Measurements from ENCODE around the gene PDE6D.
"Not testable (repeated sequence)": the region's sequence is repeated elsewhere in the genome, so short reads cannot be mapped to it uniquely, and the experiment has no call there.

Gene PDE6D

GRCh38 chr2:231720987-231721966, 59.8 kb downstream of the PDE6D start:
- DNase-seq (ENCODE audit: low read depth in 2 of 3, low spot score in 1 of 3), result no peak

DNA sequence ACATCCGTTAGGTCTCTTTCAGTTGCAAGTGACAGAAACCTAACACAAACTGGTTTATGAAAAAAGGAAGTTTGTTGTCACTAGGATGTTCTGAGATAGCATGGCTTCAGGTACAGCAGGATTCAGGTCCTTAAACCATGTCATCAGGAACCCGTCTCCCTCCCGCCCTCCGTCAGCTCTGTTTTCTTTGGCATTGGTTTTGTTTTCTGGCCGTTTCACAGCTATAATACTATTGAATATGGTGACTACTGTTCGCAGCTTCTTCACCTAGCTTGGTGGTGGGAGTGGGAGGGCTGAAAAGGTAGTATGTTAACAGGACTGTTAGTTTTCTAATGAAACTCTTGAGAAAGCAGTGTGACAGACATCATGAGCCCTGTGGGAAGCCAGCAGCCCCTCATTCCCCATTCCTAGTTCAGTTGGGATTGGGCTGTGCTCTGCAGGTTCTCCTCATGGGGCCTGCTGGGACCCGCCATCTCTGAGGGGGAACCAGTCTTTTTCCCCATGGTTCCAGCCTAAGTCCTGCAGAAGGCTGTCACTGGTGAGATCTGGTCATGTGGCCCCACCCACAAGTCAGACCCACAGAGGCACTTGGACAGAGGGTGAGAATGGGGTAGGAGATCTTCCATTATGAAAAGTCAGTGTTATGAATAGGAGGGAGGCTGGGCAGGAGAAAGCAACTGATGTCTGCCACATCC, 60.6 kb downstream of the PDE6D start:
- DNase-seq (ENCODE audit: low read depth in 2 of 3, low spot score in 1 of 3), result no peak

DNA sequence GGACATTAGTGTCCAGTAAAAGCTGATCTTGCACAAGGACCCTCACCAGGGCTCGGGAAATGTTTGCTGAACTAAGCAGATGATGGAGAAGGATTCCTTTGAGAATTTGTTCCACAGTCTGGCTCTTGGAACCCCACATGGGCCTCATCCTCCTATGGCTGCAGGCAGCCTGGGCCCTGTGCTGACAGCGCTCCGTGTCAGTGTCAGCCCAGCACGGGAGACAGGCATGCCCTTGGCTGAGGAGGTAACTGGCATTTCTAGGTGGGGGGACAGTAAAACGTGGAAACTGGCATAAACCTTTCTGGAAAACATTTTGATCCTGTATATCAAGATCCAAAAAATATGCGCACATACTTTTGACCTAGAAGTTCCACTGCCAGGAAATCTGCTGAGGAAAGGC, 62.3 kb downstream of the PDE6D start:
- DNase-seq (ENCODE audit: low read depth in 2 of 3, low spot score in 1 of 3), result no peak

GRCh38 chr2:231717281-231718171, 63.6 kb downstream of the PDE6D start:
- peak in 2 of 3 donors; percentile 8 to 18 for DNase-seq (ENCODE audit: low read depth in 2 of 3, low spot score in 1 of 3)

- DNase-seq (ENCODE audit: low read depth in 2 of 3, low spot score in 1 of 3), result no peak
Observed at GRCh38 chr2:231716666-231717280, 64.3 kb downstream of the PDE6D start.

DNA sequence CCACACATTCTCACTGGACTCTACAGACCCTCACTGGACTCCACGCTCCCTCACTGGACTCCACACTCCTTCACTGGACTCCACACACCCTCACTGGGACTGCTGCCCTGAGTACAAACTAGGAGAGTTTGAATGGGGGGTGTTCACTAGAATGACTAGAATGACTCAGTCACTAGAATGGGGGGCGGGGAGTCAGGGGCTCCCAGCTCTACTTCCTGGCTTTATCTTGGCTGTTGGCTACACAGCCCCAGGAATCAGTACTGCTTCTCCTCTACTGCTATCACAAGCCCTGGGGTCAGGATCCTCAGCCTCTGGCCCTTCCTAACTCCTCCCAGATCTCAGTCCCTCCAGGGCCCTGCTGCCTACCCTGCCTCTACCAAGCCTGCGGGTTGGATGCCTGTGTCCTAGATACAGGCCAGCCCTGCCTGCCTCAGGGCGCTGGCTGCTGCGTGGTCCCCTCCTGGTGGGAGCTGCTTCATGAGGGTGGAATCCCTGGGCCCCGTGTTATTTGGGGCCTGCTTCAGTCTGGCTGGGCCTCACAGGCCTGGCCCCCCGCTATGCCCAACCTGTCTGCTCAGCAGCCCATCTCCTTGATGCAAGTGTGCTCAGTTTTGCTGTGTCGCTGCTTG, 65.0 kb downstream of the PDE6D start:
- DNase-seq (ENCODE audit: low read depth in 2 of 3, low spot score in 1 of 3), result no peak

DNA sequence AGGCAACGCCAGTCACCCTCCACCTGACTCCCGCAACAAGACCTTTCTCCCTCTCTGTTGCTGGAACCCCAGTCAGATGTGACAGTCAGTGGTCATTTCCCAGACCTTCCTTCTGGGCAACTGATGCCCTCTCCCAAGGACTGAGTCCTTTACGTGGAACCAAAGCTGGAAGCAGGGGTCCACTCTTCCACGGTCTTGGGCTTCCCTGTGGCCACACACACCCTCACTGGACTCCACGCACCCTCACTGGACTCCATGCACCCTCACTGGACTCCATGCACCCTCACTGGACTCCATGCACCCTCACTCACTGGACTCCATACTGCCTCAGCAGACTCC, 65.6 kb downstream of the PDE6D start:
- no peak for DNase-seq (ENCODE audit: low read depth in 2 of 3, low spot score in 1 of 3)

DNA sequence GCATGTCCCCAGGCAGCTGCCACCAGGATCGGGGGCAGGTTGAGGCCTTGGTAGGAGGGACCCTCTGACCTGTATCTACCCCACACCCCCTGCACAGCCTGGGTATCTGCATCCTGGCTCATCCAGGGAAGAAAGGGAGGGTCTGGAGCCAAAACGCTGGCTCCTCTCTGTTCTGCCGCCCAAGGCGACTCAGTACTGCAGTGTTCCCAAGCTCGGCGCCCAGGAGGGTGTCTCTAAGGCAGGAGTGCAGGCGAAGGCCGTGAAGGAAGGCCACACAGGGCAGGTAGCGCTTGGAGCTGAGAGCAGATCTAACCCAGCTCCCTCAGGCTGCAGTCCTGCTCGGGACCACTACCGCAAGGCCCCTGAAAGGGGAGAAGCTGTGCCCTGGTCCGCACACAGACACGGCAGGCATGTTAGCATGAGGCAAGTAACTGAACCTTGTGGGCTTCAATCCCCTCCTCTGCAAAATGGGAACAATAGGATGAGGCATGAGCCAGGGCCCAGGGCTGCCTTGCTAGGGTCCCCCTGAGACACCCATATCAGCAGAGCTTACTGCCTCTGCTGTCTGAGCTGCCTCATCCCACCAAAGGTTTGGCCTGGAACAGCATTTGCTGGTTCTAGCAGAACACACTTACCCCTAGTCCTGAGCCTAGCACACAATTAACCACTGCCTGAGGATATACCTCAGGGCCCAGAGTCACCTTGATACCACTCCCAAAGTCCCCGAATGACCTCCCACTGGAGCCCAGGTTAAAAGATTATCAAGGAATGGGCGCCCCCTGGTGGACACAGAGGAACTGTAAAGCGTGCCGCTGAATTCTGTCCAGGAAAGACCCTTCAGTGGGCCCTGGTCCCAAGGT, 66.2 kb downstream of the PDE6D start:
- peak in 2 of 3 donors; percentile 78 to 91 for DNase-seq (ENCODE audit: low read depth in 2 of 3, low spot score in 1 of 3)

DNA sequence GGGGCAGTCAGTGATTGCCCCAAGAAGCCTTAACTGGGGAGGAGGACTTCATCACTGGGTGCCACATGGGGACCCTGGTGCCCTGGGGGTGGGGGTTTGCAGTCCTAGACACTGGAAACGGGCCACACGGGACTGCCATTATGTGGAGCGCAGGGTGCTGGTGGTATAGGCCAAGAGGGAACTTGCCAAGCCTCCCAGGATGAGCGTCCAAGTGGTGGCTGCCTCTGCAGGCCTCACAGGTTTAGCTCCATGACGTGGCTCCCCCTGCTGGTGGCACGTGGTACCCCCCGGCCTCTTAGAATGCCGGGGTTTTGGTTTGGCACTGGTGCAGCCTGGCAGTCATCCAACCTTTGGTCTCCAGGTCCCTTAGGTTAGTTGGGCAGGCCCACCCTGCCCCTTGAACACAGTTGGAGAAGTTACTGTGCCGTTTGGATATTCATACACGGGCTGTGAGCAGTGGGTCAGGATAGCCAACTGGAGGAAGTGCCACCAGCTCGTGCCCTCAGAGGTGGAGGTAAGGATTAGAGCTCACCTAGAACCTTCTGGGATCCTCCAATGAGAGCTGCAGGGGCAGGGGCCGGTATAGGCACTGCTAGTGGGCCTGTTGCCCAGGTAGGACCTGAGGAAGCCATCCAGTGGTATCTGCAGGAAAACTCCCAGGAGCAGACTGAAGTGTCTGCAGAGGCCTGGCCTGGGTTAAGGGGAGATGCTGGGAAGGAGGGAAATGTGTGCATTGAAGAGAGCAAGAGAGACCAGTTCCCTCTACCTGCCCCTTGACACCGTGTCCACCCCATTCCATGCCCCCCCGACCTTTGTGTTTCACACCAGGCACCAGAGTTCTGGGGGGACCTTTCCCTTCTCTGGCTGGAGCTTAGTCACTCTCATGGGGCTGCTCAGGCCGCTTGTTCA, 67.1 kb downstream of the PDE6D start:
- DNase-seq (ENCODE audit: low read depth in 2 of 3, low spot score in 1 of 3), result peak; percentile 88 to 94 (median 90)

GRCh38 chr2:231713406-231713729, 67.7 kb downstream of the PDE6D start:
- DNase-seq (ENCODE audit: low read depth in 2 of 3, low spot score in 1 of 3), result not testable (repeated sequence)

GRCh38 chr2:231712451-231713021, 68.5 kb downstream of the PDE6D start:
- peak in 2 of 3 donors; percentile 18 to 30 for DNase-seq (ENCODE audit: low read depth in 2 of 3, low spot score in 1 of 3)

DNA sequence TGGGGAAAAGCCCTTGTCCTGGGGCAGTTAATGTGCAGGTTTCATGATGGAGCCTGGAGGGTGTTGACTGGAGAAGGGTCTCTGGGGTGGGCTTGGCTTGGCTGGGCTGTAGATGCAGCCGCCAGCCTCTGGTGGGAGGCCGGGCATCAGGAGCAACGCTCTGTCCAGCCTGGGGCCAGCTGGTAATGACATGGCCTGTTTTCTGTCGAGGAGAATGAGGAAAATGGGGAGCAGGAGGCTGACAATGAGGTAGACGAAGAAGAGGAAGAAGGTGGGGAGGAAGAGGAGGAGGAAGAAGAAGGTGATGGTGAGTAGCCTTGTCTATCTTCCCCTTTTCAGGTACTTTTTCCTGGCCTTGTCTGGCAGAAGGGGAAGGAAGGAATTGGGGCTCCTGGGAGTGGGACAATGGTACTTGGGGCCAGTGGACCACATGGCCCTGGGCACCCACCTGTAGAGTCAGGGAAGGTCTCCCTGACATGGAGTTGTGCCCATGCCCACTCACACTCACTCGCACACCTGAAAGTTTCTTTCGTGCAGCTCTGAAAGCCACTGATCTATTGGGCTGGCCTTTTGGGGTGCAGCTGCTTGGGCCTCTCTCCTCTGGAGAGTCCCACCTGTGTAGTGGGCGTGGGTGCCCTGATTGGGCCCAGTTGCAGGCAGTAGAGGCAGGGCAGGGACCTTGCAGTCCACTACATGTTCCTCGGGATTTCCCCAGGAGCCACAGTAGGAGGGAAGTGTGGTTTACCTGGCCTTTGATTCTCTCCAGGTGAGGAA, 69.2 kb downstream of the PDE6D start:
- DNase-seq (ENCODE audit: low read depth in 2 of 3, low spot score in 1 of 3), result no peak

GRCh38 chr2:231710799-231711676, 70.0 kb downstream of the PDE6D start:
- DNase-seq (ENCODE audit: low read depth in 2 of 3, low spot score in 1 of 3), result peak in 1 of 3 donors; percentile 13

DNA sequence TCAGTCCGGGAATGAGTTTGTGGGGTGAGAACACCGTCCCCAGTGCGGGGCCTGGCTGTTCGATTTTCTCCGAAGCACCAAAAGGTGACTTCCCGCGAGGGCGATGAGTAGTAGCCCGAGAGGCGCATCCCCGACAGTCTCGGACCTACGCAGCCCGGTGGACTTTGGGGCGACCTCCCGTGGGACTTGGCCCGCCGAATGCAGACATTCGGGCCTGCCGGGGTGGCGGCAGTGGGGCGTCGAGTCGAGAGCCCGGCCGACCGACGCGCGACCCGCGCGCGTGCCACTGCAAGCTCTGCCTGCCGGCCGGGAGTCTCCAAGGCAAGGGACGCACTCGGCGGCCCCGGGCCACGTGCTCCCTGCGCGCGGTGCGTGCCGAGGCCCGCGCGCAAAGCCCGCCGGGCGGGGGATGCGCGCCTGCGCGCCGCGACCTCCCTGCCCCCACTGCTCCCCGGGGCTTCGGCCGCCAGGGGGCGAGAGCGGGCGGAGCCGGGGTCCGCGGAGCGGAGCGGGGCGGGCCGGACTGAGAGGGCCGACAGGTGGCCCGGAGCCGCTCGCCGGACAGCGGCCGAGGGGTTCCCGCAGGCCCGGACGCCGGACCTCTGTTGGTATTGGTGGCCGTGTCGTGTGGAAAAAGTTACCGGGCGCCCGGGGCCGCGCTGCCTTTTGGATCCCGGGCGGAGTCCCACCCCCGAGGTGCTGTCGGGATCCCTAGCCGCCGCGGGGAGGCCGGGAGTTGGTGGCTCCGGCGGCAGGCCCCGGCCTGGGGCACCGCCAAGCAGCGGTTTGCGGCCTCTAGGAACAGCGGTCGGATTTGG, 70.9 kb downstream of the PDE6D start:
- peak in 2 of 3 donors; percentile 78 to 81 for DNase-seq (ENCODE audit: low read depth in 2 of 3, low spot score in 1 of 3)

DNA sequence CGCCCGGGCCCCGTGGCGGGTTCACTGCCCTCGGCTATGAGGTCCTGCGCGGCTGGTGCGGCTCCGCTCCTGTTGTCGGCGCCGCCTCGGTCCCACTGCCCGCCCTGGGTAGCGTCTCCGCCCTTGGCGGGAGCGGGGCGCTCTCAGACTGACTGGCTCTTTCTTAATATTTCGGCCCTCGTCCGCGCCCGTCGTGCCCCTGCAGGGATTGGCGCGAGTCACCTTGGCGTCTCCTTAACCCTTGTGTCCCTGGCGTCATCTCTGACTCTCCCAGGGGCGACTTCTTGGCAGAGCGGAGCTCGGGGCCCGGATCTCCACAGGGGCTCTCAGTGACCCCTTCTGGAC, 71.5 kb downstream of the PDE6D start:
- peak in 1 of 3 donors; percentile 26 for DNase-seq (ENCODE audit: low read depth in 2 of 3, low spot score in 1 of 3)
